ENCODE measurements around the gene RAET1L. TPM values are rescaled to one million over a fixed set of nuclear protein-coding genes. Genes with fewer than 3 reads are reported as not detected.
"Not testable (repeated sequence)": the region's sequence is repeated elsewhere in the genome, so short reads cannot be mapped to it uniquely, and the experiment has no call there.

The RAET1L gene
- total RNA-seq, 4 donors from 2014 or later: 1.6 to 8.0 (median 4.2) TPM

DNA sequence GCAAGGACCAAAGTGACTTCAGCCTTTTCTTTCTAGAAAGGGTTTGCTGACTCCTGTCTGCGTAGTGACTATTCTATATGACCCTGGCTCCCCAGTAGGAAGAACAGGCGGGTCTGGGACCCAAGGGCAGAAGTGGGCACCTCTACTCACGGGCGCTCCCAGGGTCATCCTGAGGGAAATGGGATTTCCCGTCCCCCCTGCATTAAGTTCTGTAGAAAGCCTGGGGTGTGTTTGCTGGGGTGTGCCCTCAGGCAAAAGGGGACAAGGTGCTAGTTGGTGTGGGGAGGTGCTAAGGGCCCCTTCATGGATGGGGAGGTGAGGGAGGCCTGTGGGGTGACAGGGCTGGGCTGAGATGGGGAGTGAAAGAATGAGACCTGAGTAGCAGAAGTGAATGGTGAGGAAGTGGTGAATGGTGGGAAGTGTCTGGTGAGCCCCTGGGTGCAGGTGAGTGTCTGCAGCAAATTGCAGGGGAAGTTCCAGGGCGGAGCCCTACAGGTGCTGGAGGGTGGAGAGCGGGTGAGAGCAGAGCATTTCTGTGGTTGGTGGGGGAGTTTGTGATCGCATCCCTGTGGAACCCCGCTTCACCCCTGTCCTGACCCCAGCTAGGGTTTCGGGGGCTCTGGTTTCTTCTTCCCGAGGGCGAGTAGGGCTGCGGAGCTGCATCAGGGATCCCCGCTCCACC, 21.1 kb downstream of the RAET1L start:
- H3K4me3 ChIP-seq: peak overlapping the region; percentile 59
- H3K36me3 ChIP-seq: no peaks in the 10 kb centered on the region
- H3K9me3 ChIP-seq: no peaks in the 10 kb centered on the region
- TF ChIP-seq POLR2AphosphoS5 (IDR thresholded peaks at IDR 0.05): no peak
- no peak for TF ChIP-seq EP300 (IDR thresholded peaks at IDR 0.05)
- TF ChIP-seq, protein P1, sequence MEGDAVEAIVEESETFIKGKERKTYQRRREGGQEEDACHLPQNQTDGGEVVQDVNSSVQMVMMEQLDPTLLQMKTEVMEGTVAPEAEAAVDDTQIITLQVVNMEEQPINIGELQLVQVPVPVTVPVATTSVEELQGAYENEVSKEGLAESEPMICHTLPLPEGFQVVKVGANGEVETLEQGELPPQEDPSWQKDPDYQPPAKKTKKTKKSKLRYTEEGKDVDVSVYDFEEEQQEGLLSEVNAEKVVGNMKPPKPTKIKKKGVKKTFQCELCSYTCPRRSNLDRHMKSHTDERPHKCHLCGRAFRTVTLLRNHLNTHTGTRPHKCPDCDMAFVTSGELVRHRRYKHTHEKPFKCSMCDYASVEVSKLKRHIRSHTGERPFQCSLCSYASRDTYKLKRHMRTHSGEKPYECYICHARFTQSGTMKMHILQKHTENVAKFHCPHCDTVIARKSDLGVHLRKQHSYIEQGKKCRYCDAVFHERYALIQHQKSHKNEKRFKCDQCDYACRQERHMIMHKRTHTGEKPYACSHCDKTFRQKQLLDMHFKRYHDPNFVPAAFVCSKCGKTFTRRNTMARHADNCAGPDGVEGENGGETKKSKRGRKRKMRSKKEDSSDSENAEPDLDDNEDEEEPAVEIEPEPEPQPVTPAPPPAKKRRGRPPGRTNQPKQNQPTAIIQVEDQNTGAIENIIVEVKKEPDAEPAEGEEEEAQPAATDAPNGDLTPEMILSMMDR (IDR thresholded peaks at IDR 0.05): no peak
- no peak for DNase-seq (ENCODE audit: low spot score in 2 of 2)
- WGBS: 45% methylated on average over 13 of the region's 14 CpGs
- H3K27me3 ChIP-seq: peaks cover 84% of the 10 kb centered on the region
- H3K27ac ChIP-seq: no peak overlapping the region
- H3K4me1 ChIP-seq: peaks cover 19% of the 10 kb centered on the region

DNA sequence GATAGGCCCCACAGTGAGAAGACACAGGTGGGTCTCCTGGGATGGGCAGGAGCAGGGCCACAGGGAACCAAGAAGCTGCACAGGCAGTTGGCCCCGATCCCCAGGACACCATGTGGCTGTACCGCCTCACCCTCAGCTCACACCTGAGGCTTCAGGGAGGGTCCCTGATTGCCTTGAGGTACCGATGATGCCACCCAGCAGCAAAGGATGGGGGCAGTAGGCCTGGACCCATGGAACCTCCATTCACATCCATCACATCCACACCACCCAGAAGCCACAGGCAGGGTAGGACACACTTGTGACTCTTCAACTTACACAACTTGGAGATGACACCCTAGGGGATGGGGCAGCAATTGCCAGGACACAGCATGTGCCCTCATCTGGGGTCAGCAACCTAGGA, 21.7 kb downstream of the RAET1L start:
- DNase-seq (ENCODE audit: low spot score in 2 of 2); H3K4me3 ChIP-seq; H3K36me3 ChIP-seq; H3K27ac ChIP-seq; H3K9me3 ChIP-seq: not testable (repeated sequence)
- Histone ChIP-seq H3K27me3 (peaks cover 84% of the 10 kb centered on the region), H3K4me1 (peaks cover 18% of the 10 kb centered on the region)
- WGBS: 92% methylated on average over 2 of the region's 3 CpGs

DNA sequence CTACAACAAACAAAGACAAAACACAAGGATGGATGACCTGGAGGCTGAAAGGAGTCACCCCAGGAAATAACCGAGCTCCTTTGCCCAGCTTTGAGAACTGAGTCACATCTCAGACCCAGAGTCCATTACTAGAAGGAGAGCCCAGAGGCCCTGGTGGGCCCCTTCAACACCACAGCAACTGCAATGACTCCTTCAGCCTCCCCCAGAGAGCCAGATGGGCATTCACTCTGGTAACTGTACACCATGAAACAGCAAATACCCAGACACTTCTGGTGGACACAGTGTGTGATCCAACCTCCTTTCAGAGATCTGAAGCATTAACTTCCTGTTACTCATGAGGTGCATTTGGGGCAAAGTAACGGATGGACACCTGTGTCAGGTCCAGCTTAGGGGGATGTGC, 22.6 kb downstream of the RAET1L start:
- Histone ChIP-seq H3K4me1 (peaks cover 16% of the 10 kb centered on the region), H3K9me3 (no peaks in the 10 kb centered on the region), H3K27ac (no peak overlapping the region), H3K27me3 (peaks cover 81% of the 10 kb centered on the region), H3K36me3 (no peaks in the 10 kb centered on the region), H3K4me3 (no peak overlapping the region)
- 90% methylated on average over 2 of the region's 2 CpGs for WGBS
- DNase-seq (ENCODE audit: low spot score in 2 of 2): no peak
- TF ChIP-seq POLR2AphosphoS5 (IDR thresholded peaks at IDR 0.05): no peak
- TF ChIP-seq, protein P1 (IDR thresholded peaks at IDR 0.05): no peak
- no peak for TF ChIP-seq EP300 (IDR thresholded peaks at IDR 0.05)
- no peak for TF ChIP-seq POLR2A (IDR thresholded peaks at IDR 0.05)

DNA sequence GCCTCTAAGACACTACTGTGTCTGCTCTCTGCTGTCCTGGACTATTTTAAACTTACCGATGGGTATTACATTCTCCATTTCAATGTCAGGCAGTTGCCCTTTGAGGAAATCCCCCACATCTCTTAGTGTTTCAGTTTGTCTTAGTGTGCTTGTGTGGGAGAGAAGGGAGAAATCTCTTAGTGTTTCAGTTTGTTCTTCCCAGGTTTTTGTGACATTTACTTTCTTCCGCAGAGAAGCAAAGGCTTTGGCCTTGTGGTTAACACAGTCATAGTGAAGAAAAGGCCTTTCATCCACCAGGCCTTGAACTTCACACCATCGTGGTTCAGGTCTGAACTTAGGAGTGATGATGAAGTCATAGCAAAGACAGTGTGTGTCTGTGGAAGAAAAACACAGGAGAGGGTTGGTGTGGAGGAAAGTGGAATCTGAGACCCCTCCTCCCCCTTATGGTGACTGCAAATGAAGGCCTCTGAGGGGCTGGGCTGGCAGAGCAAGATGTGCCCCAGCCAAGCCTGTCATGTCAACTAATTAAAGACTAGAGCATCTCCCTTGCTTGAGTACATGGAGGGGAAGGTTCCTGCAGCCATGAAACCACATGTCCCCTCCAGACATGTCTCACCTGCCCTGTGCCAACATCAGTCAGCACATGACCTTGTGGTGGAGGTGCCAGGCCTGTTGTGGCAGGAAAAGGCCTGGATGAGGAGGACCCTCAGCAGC, 23.9 kb downstream of the RAET1L start:
- TF ChIP-seq, protein P1 (IDR thresholded peaks at IDR 0.05): no peak
- no peak for TF ChIP-seq EP300 (IDR thresholded peaks at IDR 0.05)
- no peak for TF ChIP-seq POLR2AphosphoS5 (IDR thresholded peaks at IDR 0.05)
- TF ChIP-seq POLR2A (IDR thresholded peaks at IDR 0.05): no peak
- no peaks in the 10 kb centered on the region for H3K36me3 ChIP-seq
- peaks cover 16% of the 10 kb centered on the region for H3K4me1 ChIP-seq
- WGBS: 67% methylated on average over 3 of the region's 3 CpGs
- no peak overlapping the region for H3K4me3 ChIP-seq
- peaks cover 84% of the 10 kb centered on the region for H3K27me3 ChIP-seq
- DNase-seq (ENCODE audit: low spot score in 2 of 2): no peak
- H3K27ac ChIP-seq: no peak overlapping the region
- no peaks in the 10 kb centered on the region for H3K9me3 ChIP-seq

DNA sequence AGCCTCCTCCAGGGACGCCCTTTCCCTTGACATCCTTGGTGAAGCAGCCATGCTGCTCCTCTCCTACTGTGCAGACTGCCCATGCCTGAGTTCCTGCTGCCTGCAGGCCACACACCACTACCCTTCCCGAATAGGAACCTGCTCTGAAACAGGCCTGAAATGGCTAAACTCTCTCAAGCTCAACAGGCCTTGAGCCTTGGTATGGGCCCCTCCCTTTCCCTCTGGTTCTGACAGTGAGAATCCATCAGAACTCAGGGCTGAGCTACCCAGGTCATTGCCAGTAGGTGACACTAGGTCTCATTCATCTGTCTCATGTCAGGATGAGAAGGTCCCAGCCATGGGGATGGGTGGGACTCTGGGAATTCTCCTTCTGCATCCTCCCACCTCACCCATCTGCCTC, 25.7 kb downstream of the RAET1L start:
- H3K4me3 ChIP-seq: no peak overlapping the region
- H3K36me3 ChIP-seq: no peaks in the 10 kb centered on the region
- TF ChIP-seq POLR2A (IDR thresholded peaks at IDR 0.05) (no peak), EP300 (IDR thresholded peaks at IDR 0.05) (no peak), POLR2AphosphoS5 (IDR thresholded peaks at IDR 0.05) (no peak)
- TF ChIP-seq, protein P1 (IDR thresholded peaks at IDR 0.05): no peak

More for the DNA sequence above, 25.7 kb downstream of the RAET1L start:
- no peak overlapping the region for H3K27ac ChIP-seq
- no peak for DNase-seq (ENCODE audit: low spot score in 2 of 2)
- H3K4me1 ChIP-seq: peaks cover 4% of the 10 kb centered on the region
- H3K27me3 ChIP-seq: peaks cover 86% of the 10 kb centered on the region
- no peaks in the 10 kb centered on the region for H3K9me3 ChIP-seq
- WGBS: 81% methylated on average over 2 of the region's 2 CpGs
